Gastrocnemius medialis (tissue), 4 donors: ENCODE data around the gene FAM234A. TPM values are rescaled to one million over a fixed set of nuclear protein-coding genes. Genes with fewer than 3 reads are reported as not detected.

Source experiments
- ATAC-seq, 2 donors: fragments of 150-250 bp; one replicate each; pipeline ENCODE4 v1.9.1; 2016
- DNase-seq, 2 donors: peaks; one replicate each; pipeline ENCODE4 v3.0.0-alpha.2; 2019
- H3K27ac ChIP-seq, 4 donors: fragments of 200-600 bp; sonication (generic); 1 replicate in 1 of 4; 2 replicates in 3 of 4; pipeline ENCODE4 v1.5.1; 2016 to 2018; ENCODE audit warnings: mild to moderate bottlenecking in 2 of 4, moderate library complexity in 1 of 4
- H3K27me3 ChIP-seq, 3 donors: fragments of 200-600 bp; sonication (generic) in 2 of 3; 1 replicate in 1 of 3; 2 replicates in 2 of 3; pipeline versions ENCODE4 v1.5.1 to v1.6.0; 2016 to 2019; ENCODE audit warnings: mild to moderate bottlenecking in 1 of 3, moderate library complexity in 1 of 3
- H3K36me3 ChIP-seq, 2 donors: fragments of 200-600 bp; sonication (generic) in 1 of 2; one replicate each; pipeline ENCODE4 v1.5.1; 2017 to 2018
- H3K4me1 ChIP-seq, 2 donors: fragments of 200-600 bp; sonication (generic) in 1 of 2; one replicate each; pipeline ENCODE4 v1.5.1; 2016 to 2017; ENCODE audit warnings: mild to moderate bottlenecking in 2 of 2
- H3K4me3 ChIP-seq, 4 donors: fragments of 200-600 bp; sonication (generic) in 3 of 4; 1 replicate in 1 of 4; 2 replicates in 3 of 4; pipeline ENCODE4 v1.5.1; 2016 to 2019; ENCODE audit warnings: mild to moderate bottlenecking in 2 of 4
- H3K9me3 ChIP-seq, 3 donors: fragments of 200-600 bp; sonication (generic) in 2 of 3; 1 replicate in 1 of 3; 2 replicates in 2 of 3; pipeline ENCODE4 v1.5.1; 2016 to 2019
- CTCF ChIP-seq, 5 experiments: fragments of 450-650 bp in 3 of 5; fragments of 200-600 bp in 2 of 5; sonication (generic) in 2 of 5; IDR thresholded peaks in 4 of 5; conservative IDR thresholded peaks in 1 of 5; 1 replicate in 4 of 5; 2 replicates in 1 of 5; pipeline ENCODE4 v1.5.1; 2016 to 2019; ENCODE audit warnings: antibody characterized with exemption in 5 of 5, mild to moderate bottlenecking in 3 of 5, moderate library complexity in 3 of 5
- POLR2A ChIP-seq, 2 donors: fragments of 450-650 bp; IDR thresholded peaks; one replicate each; pipeline ENCODE4 v1.6.1; 2017; ENCODE audit warnings: antibody characterized with exemption in 2 of 2, mild to moderate bottlenecking in 2 of 2, moderate library complexity in 2 of 2
- in situ Hi-C, 4 donors: fragments of 200-750 bp; cut with MboI; loops; one replicate each; pipeline versions ENCODE4 v1.15.0 to v1.8.0; 2017; ENCODE audit warnings: low sequenced_read_pairs in 4 of 4
- intact Hi-C: fragments of 100-400 bp; cut with DNase I; formaldehyde crosslinking; loops from one replicate; pipeline ENCODE4 v1.15.1; 2023; ENCODE audit warnings: low total_unique reads
- total RNA-seq, 4 donors: library from RNA; depleted of rRNA; stranded (reverse); fragments of >200 nt; gene quantifications; one replicate each; pipeline versions ENCODE4 v1.1.0 to v1.2.3, GENCODE V29; 2016

Gene FAM234A
- total RNA-seq, 4 donors from 2014 or later: 85.2 to 288 (median 251) TPM

DNA sequence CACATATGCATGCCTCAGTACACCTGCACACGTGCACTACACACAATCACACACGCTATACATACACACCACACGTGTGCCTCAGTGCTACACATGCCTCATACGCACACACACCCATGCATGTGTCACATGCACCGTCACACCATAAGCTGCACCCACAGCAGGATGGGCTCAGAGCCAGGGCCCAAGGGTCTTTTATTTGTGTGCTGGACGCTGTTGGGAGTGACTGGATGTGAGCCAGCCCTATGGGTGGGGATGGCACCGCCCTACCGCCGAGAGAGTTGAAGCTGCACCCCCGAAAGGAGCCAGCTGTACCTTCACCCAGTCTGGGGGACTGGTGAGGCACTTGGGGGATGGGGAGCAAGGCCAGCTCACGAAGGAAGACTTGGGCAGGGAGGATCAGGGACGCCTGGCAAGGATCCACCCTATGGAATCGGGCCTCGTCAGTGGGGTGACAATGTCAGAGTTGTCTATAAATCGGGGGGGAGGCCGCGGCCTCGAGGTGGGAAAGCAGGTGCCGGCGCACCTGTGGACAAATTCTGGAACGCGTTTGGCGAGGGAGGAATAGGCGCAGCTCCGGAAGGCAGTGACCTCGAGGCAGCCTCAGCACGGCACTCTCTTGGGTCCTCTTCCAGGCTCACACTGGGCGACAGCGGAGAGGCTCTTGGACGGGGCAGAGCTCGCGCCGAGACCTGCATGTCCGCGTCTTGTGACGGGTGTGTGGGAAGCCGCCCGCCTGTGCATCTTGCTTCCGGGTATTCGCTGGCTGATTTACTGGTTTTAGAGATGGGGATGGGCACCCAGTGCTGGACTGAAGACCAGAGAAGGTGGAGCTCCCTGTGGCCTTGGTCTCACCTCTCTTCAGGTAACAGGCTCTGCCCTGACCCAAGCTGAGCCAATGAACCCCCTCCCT, 33.8 kb downstream of the FAM234A start:
- H3K27ac ChIP-seq: no peak overlapping the region
- H3K27me3 ChIP-seq: peaks cover 0 to 2% (median 0%) of the 10 kb centered on the region in 3 donors
- H3K9me3 ChIP-seq: no peaks in the 10 kb centered on the region
- no peak for TF ChIP-seq CTCF (IDR thresholded peaks at IDR 0.05 in 4 of 5, conservative IDR thresholded peaks at IDR 0.05 in 1 of 5)
- no peak for TF ChIP-seq POLR2A (IDR thresholded peaks at IDR 0.05)
- intact Hi-C loops: no loop called here
- ATAC-seq (no peak), DNase-seq (no peak)
- in situ Hi-C loops: no loop called here
- peaks cover 0 to 4% of the 10 kb centered on the region in 2 donors for H3K4me1 ChIP-seq
- peaks cover 0 to 17% of the 10 kb centered on the region in 2 donors for H3K36me3 ChIP-seq
- H3K4me3 ChIP-seq: no peak overlapping the region

- no peak for DNase-seq
- H3K27ac ChIP-seq: no peak overlapping the region
- TF ChIP-seq CTCF (IDR thresholded peaks at IDR 0.05 in 4 of 5, conservative IDR thresholded peaks at IDR 0.05 in 1 of 5): no peak
- TF ChIP-seq POLR2A (IDR thresholded peaks at IDR 0.05): no peak
- H3K9me3 ChIP-seq: no peaks in the 10 kb centered on the region
- H3K4me3 ChIP-seq: no peak overlapping the region
- in situ Hi-C loops: no loop called here
- H3K27me3 ChIP-seq: peaks cover under 1 to 6% (median 2%) of the 10 kb centered on the region in 3 donors
- intact Hi-C loops: no loop called here
- peaks cover 0 to 9% of the 10 kb centered on the region in 2 donors for H3K36me3 ChIP-seq
- H3K4me1 ChIP-seq: peaks cover 0 to 4% of the 10 kb centered on the region in 2 donors
- ATAC-seq: no peak
These were observed 34.6 kb downstream of the FAM234A start for GRCh38 chr16:269061-269796.

DNA sequence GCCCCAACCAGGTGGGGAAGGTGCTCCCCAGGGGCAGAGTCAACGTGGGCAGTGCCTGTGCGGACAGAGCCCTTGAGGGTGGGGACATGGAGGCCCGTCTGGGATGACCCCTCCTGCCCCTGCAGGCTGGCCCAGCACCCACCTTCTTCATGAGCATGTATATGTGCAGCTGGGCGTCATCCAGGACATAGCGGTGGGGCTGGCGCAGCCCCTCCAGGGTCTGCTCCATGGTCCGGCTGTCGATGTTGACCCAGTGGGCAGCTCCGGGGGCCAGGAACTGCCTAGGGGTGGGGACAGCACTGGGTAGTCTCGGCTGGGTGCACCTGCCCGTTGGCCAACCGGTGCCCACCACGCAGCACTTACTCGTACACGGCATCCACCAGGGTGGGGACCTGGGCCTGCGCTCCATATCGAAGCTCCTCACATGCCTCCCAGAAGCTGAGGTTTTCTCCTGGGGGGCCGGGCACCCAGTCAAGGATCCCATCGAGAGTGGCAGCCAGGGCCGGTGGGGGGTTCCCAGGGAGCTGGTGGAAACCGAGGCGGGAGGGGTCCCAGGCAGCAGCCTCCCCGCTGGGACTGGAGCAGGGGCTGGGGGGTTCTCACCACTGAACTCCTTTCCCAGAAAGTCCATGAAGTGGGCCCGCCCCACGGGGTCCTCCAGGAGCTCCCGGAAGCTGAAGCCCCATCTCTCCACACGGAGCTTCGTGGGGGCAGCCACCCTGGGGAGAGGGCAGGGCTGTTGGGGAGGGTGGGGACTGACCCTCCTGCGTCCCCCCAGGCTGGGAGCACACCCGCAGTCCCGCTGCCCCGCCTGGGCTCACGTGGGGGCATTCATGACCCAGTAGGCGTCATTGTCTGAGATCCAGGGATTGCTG, 36.0 kb downstream of the FAM234A start:
- H3K4me3 ChIP-seq: no peak overlapping the region
- no peak overlapping the region for H3K27ac ChIP-seq
- H3K4me1 ChIP-seq: peaks cover 4 to 7% of the 10 kb centered on the region in 2 donors
- H3K36me3 ChIP-seq: no peaks in the 10 kb centered on the region
- no peaks in the 10 kb centered on the region for H3K9me3 ChIP-seq
- intact Hi-C loops: no loop called here
- DNase-seq (no peak), ATAC-seq (no peak)
- peaks cover 10 to 18% (median 14%) of the 10 kb centered on the region in 3 donors for H3K27me3 ChIP-seq
- in situ Hi-C loops: no loop called here
- TF ChIP-seq POLR2A (IDR thresholded peaks at IDR 0.05) (no peak), CTCF (IDR thresholded peaks at IDR 0.05 in 4 of 5, conservative IDR thresholded peaks at IDR 0.05 in 1 of 5) (no peak)
